Dendritic cell treated with granulocyte-macrophage colony-stimulating factor and Interleukin-4, amounts not matched to agents 40 ng/mL and 50 ng/mL, for 4 days (primary cell): ENCODE measurements around the gene CPB2.

Experiments used
- H3K27ac Mint-ChIP-seq: one replicate; pipeline ENCODE4 v1.8.0; 2022; ENCODE audit warnings: mild to moderate bottlenecking, mixed read lengths
- H3K27me3 Mint-ChIP-seq: one replicate; pipeline ENCODE4 v1.8.0; 2022; ENCODE audit warnings: mild to moderate bottlenecking, mixed read lengths
- H3K36me3 Mint-ChIP-seq: one replicate; pipeline ENCODE4 v1.8.0; 2022; ENCODE audit warnings: low read depth, mixed read lengths
- H3K4me1 Mint-ChIP-seq: one replicate; pipeline ENCODE4 v1.8.0; 2022; ENCODE audit warnings: low read depth, mixed read lengths
- H3K4me3 Mint-ChIP-seq: one replicate; pipeline ENCODE4 v1.8.0; 2022; ENCODE audit warnings: mild to moderate bottlenecking, moderate library complexity, mixed read lengths
- H3K9me3 Mint-ChIP-seq: one replicate; pipeline ENCODE4 v1.8.0; 2022; ENCODE audit warnings: mixed read lengths
- intact Hi-C: fragments of 100-400 bp; cut with micrococcal nuclease; formaldehyde crosslinking; loops from one replicate; pipeline ENCODE4 v1.15.0; 2022

Gene CPB2

GRCh38 chr13:46040763-46041162 lies 64.1 kb downstream of the CPB2 start:
- Mint-ChIP-seq H3K27ac (no peak overlapping the region), H3K27me3 (no peaks in the 10 kb centered on the region), H3K36me3 (peaks cover 57% of the 10 kb centered on the region), H3K9me3 (no peaks in the 10 kb centered on the region), H3K4me3 (no peak overlapping the region), H3K4me1 (no peaks in the 10 kb centered on the region)
- intact Hi-C loops, result no loop called here

DNA sequence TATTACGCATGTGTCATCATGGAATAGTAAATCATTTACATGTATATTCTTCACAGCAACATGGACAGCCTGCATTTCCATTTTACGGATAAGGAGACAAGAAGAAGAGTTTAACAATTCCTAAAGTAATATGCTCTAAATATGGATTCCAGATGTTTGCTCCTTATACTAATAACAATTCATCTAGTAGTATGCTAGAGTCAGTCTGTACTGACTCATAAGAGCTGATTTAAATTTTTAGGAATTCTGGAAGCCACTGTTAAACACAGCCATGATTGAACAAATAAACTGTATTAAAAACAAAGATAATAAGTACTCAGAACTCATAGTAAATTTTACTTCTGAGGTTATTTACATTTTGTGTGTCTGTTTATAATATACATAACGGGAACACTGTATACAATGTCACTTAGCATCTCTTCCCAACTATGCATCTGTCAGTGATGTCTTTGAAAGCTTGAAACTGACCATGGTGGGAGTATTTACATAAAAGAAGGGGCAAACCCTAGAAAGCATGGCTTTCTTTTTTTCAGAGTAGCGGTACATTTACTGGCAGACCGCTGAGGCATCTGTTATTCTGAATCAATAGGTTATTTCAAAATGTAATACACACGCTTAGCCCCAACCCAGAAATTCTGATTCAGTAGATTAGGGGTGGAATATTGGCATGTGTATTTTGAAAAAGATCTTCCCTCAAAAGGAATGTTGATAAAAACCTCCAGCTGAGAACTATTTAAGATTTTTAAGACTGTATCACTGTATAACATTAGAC lies 65.2 kb downstream of the CPB2 start:
- peaks cover 62% of the 10 kb centered on the region for H3K36me3 Mint-ChIP-seq
- H3K9me3 Mint-ChIP-seq, result no peaks in the 10 kb centered on the region
- no peak overlapping the region for H3K27ac Mint-ChIP-seq
- H3K27me3 Mint-ChIP-seq, result no peaks in the 10 kb centered on the region
- intact Hi-C loops, result no loop called here
- no peak overlapping the region for H3K4me3 Mint-ChIP-seq
- no peaks in the 10 kb centered on the region for H3K4me1 Mint-ChIP-seq

DNA sequence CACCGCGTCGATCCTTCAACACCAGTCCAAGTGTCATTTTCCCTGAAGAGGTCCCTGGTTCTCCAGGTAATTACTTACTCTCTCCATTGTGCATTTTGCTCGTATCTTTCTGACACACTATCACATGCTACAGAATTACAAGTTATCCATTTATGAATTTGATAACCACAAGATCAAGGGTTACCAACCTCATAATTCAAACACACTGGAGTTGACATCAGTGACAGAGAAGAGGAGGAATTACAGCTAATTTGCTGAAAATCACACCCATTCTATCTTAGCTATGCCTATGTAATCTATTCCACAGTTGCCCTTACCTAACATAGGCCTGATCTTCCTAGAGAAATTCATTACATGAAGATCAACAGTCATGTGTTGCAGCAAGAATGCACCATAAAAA lies 66.5 kb downstream of the CPB2 start:
- H3K4me3 Mint-ChIP-seq, result no peak overlapping the region
- no peaks in the 10 kb centered on the region for H3K9me3 Mint-ChIP-seq
- intact Hi-C loops, result no loop called here
- H3K4me1 Mint-ChIP-seq, result no peaks in the 10 kb centered on the region
- peaks cover 75% of the 10 kb centered on the region for H3K36me3 Mint-ChIP-seq
- no peak overlapping the region for H3K27ac Mint-ChIP-seq
- H3K27me3 Mint-ChIP-seq, result no peaks in the 10 kb centered on the region

DNA sequence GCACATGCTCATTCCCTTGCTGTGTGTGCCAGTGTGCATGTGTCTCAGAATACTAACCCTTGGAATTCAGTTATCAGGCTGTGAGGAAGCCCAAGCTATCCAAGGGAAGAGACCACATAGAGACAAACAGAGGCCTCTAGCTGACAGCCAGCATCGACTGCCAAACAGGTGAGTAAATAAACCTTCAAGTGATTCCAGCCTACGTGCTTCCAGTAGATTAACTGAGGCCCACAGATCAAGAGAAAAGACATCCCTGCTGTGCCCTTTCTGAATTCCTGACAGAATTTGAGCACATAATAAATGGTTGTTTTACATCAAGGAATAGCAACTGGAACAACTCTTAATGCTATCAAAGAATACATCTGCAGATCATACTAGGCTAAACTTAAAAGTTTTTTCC lies 69.8 kb downstream of the CPB2 start:
- H3K36me3 Mint-ChIP-seq, result peaks cover 76% of the 10 kb centered on the region
- H3K27ac Mint-ChIP-seq, result no peak overlapping the region
- no peak overlapping the region for H3K4me3 Mint-ChIP-seq
- H3K9me3 Mint-ChIP-seq, result peaks cover 15% of the 10 kb centered on the region
- H3K4me1 Mint-ChIP-seq, result no peaks in the 10 kb centered on the region
- intact Hi-C loops, result no loop called here
- H3K27me3 Mint-ChIP-seq, result no peaks in the 10 kb centered on the region

DNA sequence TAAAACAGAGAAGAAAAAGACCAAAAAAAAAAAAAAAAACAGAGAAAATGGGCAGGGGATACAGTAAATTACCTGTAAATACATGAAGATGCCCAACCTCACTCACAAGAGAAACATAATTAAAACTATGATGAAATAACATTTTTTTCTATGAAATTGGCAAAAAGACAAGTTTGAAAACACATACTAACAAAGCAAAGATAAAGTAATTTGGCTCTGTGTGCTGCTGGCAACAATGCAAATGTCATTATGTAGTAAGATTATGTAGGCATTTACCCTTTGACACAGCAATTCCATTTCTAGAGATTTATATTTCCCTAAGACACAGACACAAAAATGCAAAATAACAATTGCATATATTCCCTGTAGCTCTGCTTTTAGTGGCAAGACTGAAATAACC lies 72.5 kb downstream of the CPB2 start:
- H3K9me3 Mint-ChIP-seq, result peaks cover 18% of the 10 kb centered on the region
- no peaks in the 10 kb centered on the region for H3K27me3 Mint-ChIP-seq
- intact Hi-C loops, result no loop called here
- peaks cover 78% of the 10 kb centered on the region for H3K36me3 Mint-ChIP-seq
- H3K4me3 Mint-ChIP-seq, result no peak overlapping the region
- no peaks in the 10 kb centered on the region for H3K4me1 Mint-ChIP-seq
- H3K27ac Mint-ChIP-seq, result no peak overlapping the region

DNA sequence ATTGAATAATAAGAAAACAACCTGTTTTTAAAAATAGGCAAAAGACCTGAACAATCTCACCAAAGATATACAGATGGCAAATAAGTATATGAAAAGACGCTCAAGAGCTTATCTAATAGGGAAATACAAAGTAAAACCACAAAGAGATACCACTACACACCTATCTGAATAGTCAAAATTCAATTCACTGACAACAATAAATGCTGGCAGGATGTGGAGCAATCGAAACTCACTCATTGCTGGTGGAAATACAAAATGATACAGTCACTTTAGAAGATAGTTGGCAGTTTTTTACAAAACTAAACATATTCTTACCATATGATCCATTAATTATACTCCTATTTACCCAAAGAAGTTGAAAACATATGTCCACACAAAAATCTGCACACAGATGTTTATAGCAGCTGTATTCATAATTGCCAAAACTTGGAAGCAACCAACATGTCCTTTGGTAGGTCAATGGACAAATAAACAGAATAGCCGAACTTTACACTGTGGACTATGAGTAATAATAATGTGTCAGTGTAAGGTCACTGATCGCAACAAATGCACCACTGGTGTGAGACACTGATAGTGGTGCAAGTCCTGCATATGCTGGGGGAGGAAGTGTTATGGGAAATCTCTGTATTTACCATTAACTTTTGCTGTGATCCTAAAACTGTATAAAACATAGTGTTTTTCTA lies 73.1 kb downstream of the CPB2 start:
- H3K27me3 Mint-ChIP-seq, result no peaks in the 10 kb centered on the region
- H3K9me3 Mint-ChIP-seq, result peaks cover 18% of the 10 kb centered on the region
- H3K27ac Mint-ChIP-seq, result no peak overlapping the region
- H3K4me1 Mint-ChIP-seq, result no peaks in the 10 kb centered on the region
- H3K36me3 Mint-ChIP-seq, result peaks cover 71% of the 10 kb centered on the region
- H3K4me3 Mint-ChIP-seq, result no peak overlapping the region
- intact Hi-C loops, result no loop called here

DNA sequence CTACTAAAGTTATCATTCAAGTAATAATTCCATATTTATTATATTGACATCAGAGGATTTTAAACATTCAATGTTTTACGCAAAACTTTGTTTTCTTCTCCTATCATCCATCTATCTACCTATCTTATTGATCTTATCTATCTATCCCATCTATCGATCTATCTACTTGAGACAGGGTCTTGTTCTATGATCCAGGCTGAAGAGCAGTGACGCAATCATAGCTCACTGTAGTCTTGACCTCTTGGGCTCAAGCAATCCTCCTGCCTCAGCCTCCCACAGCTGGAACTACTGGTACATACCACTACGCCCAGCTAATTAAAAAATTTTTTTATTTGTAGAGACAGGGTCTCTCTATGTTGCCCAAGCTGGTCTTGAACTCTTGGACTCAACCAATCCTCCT lies 79.7 kb downstream of the CPB2 start:
- Mint-ChIP-seq H3K4me3 (no peak overlapping the region), H3K4me1 (no peaks in the 10 kb centered on the region), H3K27me3 (no peaks in the 10 kb centered on the region), H3K9me3 (peaks cover 4% of the 10 kb centered on the region), H3K36me3 (peaks cover 42% of the 10 kb centered on the region), H3K27ac (no peak overlapping the region)
- intact Hi-C loops, result no loop called here

GRCh38 chr13:46022481-46022880 lies 82.4 kb downstream of the CPB2 start:
- intact Hi-C loops, result no loop called here
- H3K4me3 Mint-ChIP-seq, result no peak overlapping the region
- no peaks in the 10 kb centered on the region for H3K27me3 Mint-ChIP-seq
- peaks cover 8% of the 10 kb centered on the region for H3K4me1 Mint-ChIP-seq
- H3K9me3 Mint-ChIP-seq, result no peaks in the 10 kb centered on the region
- peaks cover 32% of the 10 kb centered on the region for H3K36me3 Mint-ChIP-seq
- no peak overlapping the region for H3K27ac Mint-ChIP-seq

GRCh38 chr13:46016216-46016615 lies 88.6 kb downstream of the CPB2 start:
- H3K4me3 Mint-ChIP-seq, result no peak overlapping the region

GRCh38 chr13:46015366-46015765 lies 89.5 kb downstream of the CPB2 start:
- H3K4me3 Mint-ChIP-seq, result no peak overlapping the region
- peaks cover 42% of the 10 kb centered on the region for H3K36me3 Mint-ChIP-seq
- no peaks in the 10 kb centered on the region for H3K27me3 Mint-ChIP-seq
- no peak overlapping the region for H3K27ac Mint-ChIP-seq
- H3K4me1 Mint-ChIP-seq, result peaks cover 24% of the 10 kb centered on the region
- intact Hi-C loops, result loop anchor here (10.0 kb wide), 2 partner anchors 109 to 211 kb away; no protein-coding TSS in a partner anchor
- H3K9me3 Mint-ChIP-seq, result no peaks in the 10 kb centered on the region

More at GRCh38 chr13:46016216-46016615, 88.6 kb downstream of the CPB2 start:
- Mint-ChIP-seq H3K27ac (no peak overlapping the region), H3K27me3 (no peaks in the 10 kb centered on the region), H3K4me1 (peaks cover 24% of the 10 kb centered on the region), H3K9me3 (no peaks in the 10 kb centered on the region), H3K36me3 (peaks cover 37% of the 10 kb centered on the region)
- intact Hi-C loops, result loop anchor here (10.0 kb wide), 2 partner anchors 109 to 211 kb away; no protein-coding TSS in a partner anchor

DNA sequence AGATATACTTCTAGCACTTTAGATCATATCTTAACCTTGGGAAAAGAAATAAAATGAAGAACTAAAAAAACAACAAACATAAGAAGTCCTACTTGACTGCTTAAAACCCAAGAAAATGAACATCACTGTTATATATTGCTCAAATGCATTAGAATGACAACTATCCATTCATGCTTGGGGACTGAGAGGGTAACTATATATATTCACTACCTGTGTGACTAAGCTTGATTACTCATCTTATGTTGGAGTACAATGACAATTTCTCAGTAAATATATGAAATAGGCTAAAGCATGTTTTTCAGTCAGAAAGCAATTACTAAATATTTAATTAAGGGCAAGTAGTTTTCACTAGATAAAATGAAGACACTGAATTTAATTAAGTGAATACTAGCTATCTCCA lies 92.4 kb downstream of the CPB2 start:
- intact Hi-C loops, result loop anchor here (10.0 kb wide), 2 partner anchors 112 to 208 kb away; no protein-coding TSS in a partner anchor
- Mint-ChIP-seq H3K36me3 (peaks cover 52% of the 10 kb centered on the region), H3K27ac (no peak overlapping the region), H3K4me1 (peaks cover 15% of the 10 kb centered on the region), H3K9me3 (no peaks in the 10 kb centered on the region), H3K4me3 (no peak overlapping the region), H3K27me3 (no peaks in the 10 kb centered on the region)

DNA sequence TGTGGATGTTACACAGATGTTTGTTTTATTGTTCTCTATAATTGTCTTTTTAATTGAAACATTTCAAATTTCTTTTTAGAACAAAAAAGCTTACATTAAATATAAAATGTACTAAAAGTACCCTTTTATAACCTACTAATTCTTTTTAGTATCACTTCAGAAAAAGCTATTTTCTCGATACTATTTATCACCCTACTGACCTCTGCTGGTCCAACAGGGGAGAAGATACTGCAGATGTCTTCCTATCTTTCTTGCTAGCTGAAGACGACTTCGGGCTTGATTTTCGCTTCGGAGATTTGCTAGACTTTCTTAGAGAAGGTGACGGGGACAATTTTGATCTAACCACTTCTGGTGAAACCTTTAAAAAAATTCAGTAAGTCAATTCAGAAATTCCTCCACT lies 94.7 kb downstream of the CPB2 start:
- intact Hi-C loops, result loop anchor here (10.0 kb wide), 2 partner anchors 115 to 205 kb away; no protein-coding TSS in a partner anchor
- Mint-ChIP-seq H3K36me3 (peaks cover 54% of the 10 kb centered on the region), H3K27me3 (no peaks in the 10 kb centered on the region), H3K27ac (no peak overlapping the region), H3K4me1 (peaks cover 6% of the 10 kb centered on the region), H3K4me3 (no peak overlapping the region), H3K9me3 (no peaks in the 10 kb centered on the region)

- Mint-ChIP-seq H3K27me3 (no peaks in the 10 kb centered on the region), H3K9me3 (no peaks in the 10 kb centered on the region), H3K4me3 (no peak overlapping the region), H3K36me3 (peaks cover 65% of the 10 kb centered on the region), H3K27ac (no peak overlapping the region), H3K4me1 (peaks cover 6% of the 10 kb centered on the region)
- intact Hi-C loops, result no loop called here
These were observed 96.2 kb downstream of the CPB2 start for GRCh38 chr13:46008631-46009030.

- Mint-ChIP-seq H3K4me1 (peaks cover 6% of the 10 kb centered on the region), H3K9me3 (no peaks in the 10 kb centered on the region), H3K4me3 (no peak overlapping the region), H3K36me3 (peaks cover 70% of the 10 kb centered on the region), H3K27ac (no peak overlapping the region), H3K27me3 (no peaks in the 10 kb centered on the region)
- intact Hi-C loops, result no loop called here
These were observed 98.0 kb downstream of the CPB2 start for GRCh38 chr13:46006688-46007452.
